ENCODE results near the gene DDC.

- TF ChIP-seq EZH2 (IDR thresholded peaks at IDR 0.05; ENCODE audit: borderline replicate concordance, insufficient read depth, low read depth, low read length, poor library complexity, severe bottlenecking) (no peak), CTCF (IDR thresholded peaks at IDR 0.05) (no peak)
Measured at GRCh38 chr7:50538478-50538877, 26.7 kb downstream of the DDC start.
